ENCODE measurements around the gene SYS1.

The SYS1 gene

DNA sequence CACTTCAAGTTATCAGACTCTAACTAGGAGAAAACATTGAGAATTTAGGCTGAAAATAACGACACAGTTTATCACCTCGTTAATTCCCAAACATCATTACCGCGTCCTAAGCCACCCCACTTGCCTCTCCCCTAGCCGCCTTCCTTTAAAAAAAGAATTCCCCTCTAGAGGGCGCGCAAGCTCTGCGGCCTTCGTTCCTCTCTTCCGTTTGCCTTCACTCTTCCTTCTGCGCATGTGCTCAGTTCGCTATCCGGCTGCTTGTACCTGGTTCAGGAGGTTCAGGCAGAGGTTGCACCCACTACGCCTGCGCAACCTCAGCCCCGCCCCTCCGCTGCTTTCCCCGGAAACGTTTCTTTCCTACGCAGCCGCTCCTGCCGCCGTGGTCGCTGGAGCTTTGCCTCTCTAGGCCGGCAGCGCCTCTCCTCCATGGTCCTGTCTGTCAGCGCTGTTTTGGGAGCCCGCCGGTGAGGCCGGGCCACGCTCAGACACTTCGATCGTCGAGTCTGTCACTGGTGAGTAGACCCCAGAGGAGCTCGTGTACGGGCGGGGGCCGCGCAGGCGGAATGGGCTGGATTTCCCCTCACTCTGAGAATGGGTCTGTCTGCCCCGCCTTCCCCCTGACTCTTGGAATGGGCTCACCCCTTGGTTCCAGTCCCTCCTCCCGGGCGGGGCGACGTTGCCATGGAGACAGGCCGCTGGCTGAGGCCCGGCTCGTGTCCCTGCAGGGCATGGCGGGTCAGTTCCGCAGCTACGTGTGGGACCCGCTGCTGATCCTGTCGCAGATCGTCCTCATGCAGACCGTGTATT, at the start of gene SYS1:
Gene SYS1, plus strand, starts transcription at position 353 of the 807 bp plus-strand sequence. Its CDS starts 376 bp downstream, at position 729.
- DNase-seq, result peak; percentile 96

DNA sequence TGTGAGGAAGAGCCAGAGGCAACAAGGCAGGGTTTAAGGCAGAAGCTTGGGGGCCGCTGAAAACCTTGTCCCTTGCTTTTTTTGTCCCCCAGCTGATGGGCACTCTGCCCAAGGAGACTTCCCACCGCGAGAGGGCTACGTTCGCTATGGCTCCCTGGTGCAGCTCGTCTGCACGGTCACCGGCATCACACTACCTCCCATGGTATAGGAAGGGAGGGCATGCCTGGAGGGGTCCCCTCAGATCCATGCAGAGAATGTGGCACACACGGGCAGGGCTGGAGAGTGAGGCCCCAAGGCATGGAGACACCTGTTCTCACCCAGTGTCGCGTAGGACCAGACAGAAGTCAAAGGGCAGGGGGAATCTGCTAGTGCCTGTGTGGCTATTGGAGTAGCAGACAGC, 49.0 kb upstream of the SYS1 start:
- DNase-seq, result no peak

DNA sequence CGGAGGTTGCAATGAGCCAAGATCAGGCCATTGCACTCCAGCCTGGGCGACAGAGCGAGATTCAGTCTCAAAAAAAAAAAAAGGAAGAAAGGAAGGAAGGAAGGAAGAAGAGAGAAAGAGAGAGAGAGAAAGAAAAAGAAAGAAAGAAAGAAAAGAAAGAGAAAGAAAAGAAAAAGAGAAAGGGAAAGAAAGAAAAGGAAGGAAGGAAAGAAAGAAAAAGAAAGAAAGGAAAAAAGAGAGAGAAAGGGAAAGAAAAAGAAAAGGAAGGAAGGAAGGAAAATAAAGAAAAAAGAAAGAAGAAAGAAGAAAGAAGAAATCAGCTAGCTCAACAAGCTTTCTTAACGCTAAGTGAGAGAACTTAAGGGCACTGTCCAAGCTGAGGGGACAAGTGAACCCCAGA, 47.3 kb upstream of the SYS1 start:
- DNase-seq, result no peak

DNA sequence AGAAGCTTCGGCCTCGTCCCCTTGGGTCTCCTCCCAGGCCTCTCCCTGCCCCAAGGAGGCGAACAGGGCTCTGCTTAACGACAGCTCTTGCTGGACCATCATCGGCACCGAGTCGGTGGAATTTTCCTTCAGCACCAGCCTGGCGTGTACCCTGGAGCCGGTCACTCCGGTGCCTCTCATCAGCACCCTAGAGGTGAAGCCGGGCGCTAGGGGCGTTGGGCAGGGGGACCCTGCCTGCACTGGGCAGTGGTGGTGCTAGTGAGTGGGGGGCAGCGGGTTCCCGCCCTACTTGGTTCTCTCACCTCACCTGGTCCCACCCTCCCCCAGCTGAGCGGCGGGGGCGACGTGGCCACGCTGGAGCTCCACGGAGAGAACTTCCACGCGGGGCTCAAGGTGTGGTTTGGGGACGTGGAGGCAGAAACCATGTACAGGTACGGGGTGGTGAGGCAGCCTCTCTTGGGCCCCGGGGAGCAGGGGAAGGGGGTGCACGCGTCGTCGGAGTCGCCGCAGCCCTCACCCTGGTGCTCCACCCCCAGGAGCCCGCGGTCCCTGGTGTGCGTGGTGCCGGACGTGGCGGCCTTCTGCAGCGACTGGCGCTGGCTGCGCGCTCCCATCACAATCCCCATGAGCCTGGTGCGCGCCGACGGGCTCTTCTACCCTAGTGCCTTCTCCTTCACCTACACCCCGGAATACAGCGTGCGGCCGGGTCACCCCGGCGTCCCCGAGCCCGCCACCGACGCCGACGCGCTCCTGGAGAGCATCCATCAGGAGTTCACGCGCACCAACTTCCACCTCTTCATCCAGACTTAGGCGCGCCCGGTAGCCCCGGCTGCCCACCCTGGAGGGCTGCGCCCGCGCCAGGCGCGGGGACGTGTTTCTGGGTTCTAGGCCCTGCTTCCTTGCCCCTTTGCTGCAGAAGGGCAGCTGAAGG, 46.5 kb upstream of the SYS1 start:
- DNase-seq, result no peak

DNA sequence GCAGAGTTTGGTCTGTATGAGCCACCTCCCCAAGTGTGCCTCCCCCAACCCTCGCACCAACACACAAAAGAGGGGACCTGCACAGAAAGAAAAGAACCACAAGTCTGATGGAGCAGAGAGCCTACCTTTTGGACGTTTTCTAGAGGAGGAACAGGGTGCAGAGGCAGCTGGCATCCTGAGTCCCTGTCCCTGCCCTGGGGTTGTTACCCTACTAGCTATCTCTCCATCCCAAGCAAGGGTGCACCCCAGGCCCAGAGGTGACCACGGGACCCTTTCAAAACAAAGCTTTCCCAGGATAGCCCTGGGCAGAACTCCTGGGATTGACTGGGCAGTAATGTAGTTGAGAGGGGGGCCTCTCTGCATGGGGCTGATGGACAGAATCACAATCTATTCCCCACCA, 45.1 kb upstream of the SYS1 start:
- DNase-seq, result no peak

DNA sequence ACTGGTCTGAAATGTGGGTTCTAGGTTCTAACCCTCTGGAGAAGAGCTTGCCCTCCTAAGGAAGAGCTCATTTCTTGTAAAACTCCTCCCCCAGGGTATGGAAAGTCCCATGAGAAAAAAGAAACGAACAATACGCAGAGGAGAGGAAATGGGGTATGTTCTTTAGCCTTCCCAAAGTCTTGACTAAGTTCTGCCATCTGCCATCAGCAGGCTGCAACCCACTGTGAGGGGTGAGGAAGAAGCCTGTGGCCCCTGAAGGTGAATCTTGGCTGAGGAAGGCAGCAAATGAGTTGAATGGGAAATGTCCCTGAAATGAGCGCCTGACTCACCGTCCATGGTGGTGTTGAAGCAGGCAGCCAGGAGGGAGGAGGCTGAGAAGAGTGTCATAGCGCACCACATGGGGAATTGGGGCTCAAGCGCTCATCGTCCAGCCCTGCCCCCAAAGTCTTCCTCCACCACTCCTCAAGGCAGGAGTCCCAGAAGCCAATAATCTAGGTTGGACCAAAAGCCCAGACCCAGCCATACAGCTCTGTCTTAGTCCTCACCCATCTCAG, 44.5 kb upstream of the SYS1 start:
- no peak for DNase-seq

DNA sequence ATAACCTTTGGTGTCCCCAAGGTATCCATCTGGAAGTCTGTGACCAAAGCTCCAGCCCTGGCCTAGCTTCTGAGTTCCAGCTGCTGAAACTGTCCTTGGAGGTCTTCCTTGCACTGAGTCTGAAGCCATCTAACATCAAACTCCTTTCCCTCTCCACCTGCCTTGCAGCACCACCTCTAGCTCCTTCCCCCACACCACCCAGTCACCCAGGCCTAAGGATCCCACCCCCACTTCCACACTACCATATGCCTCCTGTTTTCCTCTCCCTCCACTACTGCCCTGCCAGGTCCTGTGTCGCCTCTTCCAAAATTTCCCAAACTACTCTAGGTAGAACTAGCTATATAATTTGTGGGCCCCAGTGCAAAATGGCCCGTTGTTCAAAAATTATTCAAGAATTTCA, 44.0 kb upstream of the SYS1 start:
- DNase-seq, result no peak

DNA sequence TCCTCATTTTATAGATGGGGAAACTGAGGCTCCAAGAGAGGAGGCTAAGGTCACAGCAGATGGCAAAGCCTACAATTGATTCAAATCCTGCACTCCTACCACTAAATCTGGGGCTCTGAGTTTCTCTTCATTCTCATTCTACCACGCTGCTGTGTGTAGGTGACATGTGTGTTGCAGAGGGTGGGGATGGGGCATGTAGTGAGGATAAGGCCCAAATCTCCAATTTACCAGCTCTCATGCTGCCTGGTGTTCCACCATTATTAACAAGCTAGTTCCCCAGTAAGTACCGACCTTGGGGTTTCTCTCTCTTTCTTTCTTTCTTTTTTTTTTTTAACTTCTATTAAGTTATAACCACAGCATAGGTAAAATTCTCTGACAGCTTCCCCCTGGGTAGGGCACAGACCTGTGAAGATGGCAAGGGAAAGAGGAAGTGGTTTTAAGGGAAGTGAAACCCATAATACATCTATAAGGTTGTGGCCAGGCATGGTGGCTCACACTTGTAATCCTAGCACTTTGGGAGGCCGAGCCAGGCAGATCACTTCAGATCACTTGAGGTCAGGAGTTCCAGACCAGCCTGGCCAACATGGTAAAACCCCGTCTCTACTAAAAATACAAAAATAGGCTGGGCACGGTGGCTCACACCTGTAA, 41.9 kb upstream of the SYS1 start:
- DNase-seq, result no peak

DNA sequence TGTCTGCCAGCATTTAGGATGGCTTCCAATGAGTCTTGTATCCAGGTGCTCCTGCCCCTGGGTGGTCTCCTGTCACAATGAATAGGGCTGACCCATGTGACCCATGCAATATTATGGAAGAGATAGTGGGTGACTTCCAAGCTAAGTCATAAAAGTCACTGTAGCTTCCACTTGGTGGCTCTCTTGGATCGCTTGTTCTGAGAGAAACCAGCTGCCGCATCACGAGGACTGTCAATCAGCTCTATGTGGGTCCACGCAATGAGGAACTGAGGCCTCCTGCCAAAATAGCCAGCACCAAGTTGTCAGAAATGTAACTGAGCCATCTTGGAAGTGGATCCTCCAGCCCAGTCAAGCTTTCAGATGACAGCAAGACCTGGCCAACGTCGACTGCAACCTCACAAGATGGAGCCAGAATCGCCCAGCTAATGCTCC, 40.0 kb upstream of the SYS1 start:
- DNase-seq, result peak; percentile 38

DNA sequence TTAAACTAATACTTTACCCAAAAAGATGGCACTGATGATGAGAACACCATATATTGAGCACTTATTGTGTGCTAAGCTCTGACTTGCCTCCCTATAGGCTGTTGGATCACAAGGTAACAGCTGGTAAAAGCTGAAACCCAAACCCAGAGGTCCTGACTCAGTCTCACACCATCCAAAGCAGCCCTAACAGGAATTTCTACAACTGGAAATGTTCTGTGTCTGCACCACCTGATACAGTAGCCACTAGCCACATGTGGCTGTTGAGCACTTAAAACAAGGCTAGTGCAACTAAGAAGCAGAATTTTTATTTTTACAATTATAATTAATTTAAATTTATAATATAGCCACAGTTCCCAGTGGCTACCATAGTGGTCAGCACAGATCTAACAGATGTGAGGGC, 39.2 kb upstream of the SYS1 start:
- DNase-seq, result no peak

DNA sequence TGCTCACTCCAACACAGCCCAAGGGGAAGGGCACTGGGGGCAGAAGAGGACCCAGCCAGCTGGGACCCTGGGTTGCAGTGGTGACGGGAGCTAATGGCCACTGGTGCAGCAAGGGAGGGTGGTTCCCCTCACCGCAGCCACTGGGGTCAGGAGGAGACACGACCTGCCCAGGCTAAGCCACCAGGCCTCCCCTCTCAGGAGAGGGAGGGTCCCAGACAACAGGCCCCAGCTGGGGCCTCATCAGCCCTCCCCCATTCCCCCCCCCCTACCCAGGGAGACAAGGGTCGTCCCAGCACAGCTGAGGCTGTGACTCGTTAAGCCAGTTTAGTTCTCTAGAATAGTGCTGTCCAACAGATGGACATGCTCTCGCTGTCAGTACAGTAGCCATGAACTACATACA, 37.6 kb upstream of the SYS1 start:
- DNase-seq, result no peak

DNA sequence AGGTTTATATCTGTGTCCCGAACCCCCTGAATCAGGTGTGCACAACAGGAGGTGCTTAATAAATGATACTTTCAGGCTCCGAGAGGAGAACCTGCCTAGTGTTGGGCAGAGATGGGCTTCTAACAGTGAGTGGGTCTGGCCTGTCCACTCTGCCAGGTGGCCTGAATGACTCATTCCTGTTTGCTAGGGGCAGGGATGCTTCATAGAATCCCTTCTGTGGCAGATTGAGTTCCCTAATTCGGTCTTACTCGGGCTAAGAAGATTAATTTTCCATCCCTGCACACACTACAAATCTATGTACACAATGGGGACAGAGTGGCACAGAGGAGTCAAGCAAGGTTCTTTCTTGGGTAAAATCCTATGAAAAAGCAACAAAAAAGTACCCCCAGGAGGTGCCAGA, 34.5 kb upstream of the SYS1 start:
- no peak for DNase-seq

DNA sequence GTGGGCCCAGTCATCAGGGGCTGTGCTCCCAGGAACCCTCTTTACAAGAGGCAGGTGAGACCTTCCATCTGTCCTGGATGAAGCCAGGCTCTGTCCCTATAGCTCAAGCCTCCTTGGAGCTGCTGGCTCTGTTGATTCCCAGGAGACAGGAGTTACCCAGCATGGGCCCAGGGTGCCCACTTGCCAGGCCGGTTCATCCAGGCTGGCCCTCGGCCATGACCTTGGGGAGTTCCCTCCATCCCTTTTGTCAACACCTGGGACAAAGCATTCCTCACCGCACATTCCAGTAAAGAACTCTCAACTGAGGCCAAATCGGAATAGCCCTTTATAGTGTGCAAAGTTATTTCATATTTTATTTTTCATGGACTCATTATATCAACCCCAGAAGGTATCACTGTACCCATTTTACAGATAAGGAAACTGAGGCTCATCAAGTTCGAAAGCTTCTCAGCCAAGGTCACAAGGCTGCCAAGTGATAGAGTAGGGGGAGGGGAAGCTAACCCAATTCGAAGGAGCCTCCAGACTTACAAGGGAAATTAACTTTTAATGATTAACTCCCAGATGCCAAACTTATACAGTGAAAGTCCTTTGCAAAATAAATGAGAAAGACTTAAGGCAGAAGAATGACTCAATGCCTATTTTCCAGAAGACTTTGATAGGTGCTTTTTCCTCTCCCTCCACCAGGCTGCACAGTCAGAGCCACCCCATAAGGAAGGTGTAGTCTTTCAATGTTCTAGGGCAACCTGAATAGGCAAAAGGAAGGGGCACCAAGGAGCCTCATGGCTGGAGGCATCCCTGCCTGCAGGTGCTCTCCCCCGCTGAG, 33.2 kb upstream of the SYS1 start:
- DNase-seq, result no peak

DNA sequence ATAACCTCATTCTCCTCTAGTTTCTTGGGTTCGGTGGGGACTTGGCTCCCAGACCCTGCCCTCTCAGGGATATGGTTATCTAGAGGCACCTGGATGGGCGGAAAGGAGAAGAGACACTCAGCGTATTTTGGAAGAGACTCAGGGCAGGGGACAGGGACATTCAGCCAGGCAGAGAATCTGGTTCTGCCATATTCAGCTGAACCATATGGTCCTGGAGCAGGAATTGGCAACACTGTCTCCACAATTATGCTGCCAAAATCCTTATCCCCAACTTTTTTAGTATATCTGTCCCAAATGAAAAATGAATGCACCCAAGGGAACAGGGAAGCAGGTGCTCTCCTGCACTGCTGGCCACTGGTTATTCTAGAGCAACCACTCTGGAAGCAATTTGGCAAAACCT, 32.5 kb upstream of the SYS1 start:
- DNase-seq, result no peak

DNA sequence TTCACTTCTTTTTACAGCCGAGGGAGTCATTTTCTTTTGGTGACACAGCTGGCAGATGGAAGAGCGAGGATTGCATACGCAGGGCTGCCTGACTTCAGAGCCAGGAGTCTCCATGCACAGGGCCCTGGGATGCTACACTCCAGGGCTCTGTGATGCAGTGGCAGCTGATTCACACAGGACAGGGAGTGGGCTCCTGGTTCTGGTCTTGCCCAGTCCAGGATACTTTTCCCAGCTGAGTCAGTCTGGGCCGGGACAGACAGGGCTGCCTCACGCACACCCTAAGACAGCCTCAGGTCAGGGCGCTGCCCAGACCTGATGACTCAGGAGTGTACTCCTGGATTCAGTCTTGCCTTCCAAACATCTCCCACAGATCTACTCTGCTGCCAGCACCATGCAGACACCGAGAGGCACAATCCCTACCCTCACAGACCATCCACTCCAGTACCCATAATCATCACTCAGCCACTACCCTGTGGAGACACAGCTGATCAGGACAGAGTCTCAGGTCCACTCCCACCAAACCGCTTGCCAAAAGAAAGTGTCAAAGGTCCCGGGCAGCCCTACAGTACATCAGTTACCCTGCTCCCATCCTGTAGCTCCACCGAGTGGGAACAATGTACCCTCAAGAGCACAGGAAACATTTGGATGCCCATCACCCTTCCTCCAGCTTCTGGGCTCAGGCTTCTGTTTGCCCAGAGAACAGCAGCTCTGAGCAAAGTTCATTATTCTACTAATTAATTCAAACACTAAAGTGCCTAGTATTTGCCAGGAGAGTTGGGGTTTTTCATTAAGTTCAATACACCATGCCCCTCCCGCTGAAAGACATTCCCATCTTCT, 26.2 kb upstream of the SYS1 start:
- DNase-seq, result no peak

DNA sequence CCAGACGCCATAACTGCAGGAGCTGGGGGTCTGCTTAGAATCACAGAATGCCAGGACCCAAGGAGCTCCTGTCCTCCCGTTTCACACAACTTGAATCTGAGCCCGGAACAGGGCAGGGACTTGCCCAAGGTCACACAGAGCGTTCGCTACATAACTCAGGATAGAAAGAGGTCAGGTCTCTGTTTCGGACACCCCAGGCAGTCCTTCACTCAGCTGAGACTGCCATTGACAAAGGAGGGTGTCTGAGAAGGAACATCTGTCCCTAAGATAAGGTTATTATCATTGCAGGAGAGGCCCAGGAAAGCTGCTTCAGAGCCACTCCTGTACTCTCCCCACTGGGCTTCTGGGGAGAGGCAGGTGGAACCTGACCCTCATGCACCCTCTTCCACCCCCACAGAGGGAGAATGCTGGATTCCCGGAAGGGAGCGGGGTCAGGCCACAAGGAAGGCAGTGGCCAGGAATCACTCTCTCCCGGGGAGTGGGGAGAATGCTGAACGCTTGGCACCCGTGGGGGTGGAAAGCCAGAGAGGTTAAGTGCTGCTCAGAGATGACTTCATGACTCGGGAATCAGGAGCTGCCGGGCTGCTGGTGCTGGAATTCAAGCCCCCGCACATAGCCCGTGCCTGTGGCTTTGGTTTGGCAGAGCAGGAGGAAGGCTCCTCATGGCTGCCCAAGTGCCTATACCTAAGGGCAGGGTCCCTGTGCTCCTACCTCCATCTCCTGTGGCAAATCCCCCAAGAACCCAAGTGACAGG, 25.4 kb upstream of the SYS1 start:
- DNase-seq, result no peak

DNA sequence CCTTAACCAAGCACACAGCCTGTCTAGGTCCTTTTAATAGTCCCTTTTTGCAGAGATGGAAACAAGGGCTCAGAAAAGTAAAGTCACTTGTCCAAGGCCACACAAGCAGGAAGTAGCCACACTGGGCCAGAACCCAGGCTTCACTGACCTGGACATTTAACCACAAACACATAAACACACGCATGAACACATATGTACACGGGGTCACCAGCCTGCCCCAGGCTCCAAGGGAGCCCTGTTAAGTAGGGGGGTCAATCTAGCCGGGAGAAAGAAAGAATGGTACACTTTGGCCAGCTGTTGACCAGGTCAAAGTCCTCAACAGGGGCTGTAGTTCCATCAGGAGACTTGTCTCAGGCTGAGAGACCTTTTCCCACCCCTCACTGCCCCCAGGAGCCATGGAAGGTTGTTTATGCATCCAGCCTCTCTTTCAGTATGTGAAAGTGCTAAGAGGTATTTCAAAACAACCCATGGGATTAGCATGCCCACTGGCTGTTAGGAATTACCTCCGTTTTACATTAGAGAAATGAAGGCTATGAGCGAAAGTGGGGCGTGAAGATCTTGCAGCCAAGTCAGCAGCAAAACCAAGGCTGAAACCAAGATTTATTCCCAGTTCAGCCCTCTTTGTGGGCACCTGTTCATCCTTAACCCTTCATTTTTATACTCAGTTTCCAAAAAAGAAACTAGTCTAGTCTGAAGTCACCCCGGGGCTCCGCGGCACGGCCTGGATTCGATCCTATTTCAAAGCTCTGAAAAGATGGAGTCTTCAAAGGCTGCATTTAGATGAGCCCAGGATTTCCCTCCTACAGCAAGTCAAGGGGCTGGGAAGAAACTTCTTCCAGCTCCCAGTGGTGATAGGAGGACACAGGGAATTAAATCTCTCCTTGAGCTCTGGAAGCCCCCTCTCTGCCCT, 24.6 kb upstream of the SYS1 start:
- DNase-seq, result no peak

DNA sequence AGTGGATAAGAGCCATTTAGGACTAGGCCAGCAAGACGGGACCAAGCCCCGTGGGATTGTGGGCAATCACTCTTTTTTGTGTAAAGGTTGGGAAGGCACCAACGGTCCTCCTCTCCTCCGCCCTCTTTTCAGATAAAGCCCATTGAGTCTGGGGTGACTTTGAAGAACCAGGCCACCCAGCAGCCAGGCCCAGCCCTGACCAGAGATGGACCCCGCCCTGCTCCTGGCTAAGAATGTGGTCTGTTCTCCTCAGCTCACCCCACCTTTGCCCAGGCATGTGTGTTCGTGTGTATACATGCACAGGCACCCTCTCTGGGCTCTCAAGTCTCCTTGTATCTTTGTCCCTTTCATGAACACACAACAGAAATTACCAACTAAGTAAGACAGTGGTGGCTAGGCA, 23.9 kb upstream of the SYS1 start:
- DNase-seq, result no peak

DNA sequence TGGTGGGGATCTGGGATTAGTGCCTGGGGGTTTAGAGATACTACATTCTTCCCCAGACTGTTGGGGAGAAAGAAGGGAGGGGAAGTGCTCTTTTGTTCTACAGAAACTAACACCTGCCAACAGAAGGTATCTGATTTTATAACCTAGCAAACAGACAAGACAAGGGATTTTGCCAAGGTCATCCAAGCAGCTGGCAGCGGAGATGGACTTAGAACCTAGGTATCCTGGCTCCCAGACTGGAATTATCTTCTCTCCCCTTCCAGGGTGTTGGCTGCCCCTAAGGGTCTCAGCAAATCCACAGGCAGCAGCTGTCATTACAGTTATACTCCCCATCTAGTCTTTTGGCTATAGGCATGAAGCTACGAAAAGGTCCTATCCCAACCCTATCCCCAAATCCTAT, 23.2 kb upstream of the SYS1 start:
- DNase-seq, result no peak
